GM20000 (cell line): Measurements from ENCODE around the gene DICER1.
A peak's percentile ranks its signal among the peaks of the same experiment; 100 is the strongest.
"Not testable (repeated sequence)": the region's sequence is repeated elsewhere in the genome, so short reads cannot be mapped to it uniquely, and the experiment has no call there.

ENCODE experiments used
- DNase-seq: peaks from one replicate; pipeline ENCODE4 v3.0.0; 2012; ENCODE audit warnings: low spot score
- TF ChIP-seq, protein P1 (sequence below): IDR thresholded peaks from 2 replicates; pipeline ENCODE4 v1.5.1; 2012; ENCODE audit warnings: mild to moderate bottlenecking, control low read depth; ENCODE audit errors: extremely low read depth, missing control alignments

DICER1 gene

GRCh38 chr14:95183532-95184412, 26.4 kb upstream of the DICER1 start:
- DNase-seq = peak; percentile 40
- TF ChIP-seq, protein P1, sequence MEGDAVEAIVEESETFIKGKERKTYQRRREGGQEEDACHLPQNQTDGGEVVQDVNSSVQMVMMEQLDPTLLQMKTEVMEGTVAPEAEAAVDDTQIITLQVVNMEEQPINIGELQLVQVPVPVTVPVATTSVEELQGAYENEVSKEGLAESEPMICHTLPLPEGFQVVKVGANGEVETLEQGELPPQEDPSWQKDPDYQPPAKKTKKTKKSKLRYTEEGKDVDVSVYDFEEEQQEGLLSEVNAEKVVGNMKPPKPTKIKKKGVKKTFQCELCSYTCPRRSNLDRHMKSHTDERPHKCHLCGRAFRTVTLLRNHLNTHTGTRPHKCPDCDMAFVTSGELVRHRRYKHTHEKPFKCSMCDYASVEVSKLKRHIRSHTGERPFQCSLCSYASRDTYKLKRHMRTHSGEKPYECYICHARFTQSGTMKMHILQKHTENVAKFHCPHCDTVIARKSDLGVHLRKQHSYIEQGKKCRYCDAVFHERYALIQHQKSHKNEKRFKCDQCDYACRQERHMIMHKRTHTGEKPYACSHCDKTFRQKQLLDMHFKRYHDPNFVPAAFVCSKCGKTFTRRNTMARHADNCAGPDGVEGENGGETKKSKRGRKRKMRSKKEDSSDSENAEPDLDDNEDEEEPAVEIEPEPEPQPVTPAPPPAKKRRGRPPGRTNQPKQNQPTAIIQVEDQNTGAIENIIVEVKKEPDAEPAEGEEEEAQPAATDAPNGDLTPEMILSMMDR = no peak

GRCh38 chr14:95183082-95183481, 25.8 kb upstream of the DICER1 start:
- TF ChIP-seq, protein P1 = no peak
- DNase-seq = no peak

- TF ChIP-seq, protein P1 = no peak
- DNase-seq = no peak
Observed at GRCh38 chr14:95182379-95182778, 25.1 kb upstream of the DICER1 start.

DNA sequence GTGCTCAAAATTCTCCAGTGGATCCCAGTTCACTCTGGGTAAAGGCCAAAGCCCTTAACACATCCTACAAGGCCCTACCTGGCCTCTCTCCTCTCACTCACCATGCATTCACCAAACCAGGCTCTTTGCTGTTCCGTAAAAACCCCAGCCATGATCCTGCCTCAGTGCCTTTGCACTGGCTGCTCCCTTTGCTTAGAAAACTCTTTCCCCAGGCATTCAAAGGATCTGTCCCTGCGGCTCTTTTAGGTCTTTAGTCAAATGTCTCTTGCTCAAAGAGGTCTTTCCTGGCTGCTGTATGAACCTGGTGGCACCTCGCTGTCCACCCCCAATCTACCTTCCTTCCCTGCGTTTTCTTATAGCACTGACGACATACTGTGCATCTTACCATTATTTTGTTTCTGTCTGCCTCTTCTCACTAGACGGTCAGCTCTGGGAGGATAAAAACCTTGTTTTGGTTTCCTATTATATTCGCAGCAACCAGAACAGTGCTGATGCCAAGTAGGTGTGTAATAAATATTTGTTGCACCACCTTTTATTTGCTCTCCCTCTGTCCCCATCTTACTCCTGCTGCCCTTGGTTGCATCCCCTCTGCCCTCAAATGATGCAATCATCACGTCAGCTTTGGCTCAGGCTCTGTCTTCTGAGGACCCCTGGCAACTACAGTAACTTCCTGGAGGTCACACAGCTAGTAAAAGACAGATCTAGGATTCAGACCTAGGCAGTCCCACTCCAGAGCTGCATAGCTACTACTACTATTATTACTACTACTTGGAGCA, 23.8 kb upstream of the DICER1 start:
- DNase-seq = no peak
- TF ChIP-seq, protein P1 = no peak

DNA sequence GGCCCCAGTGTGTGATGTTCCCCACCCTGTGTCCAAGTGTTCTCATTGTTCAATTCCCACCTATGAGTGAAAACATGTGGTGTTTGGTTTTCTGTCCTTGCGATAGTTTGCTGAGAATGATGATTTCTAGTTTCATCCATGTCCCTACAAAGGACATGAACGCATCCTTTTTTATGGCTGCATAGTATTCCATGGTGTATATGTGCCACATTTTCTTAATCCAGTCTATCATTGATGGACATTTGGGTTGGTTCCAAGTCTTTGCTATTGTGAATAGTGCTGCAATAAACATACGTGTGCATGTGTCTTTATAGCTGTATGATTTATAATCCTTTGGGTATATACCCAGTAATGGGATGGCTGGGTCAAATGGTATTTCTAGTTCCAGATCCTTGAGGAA, 18.3 kb upstream of the DICER1 start:
- DNase-seq = not testable (repeated sequence)

GRCh38 chr14:95174184-95174792, 17.0 kb upstream of the DICER1 start:
- no peak for DNase-seq
- TF ChIP-seq, protein P1 = no peak

DNA sequence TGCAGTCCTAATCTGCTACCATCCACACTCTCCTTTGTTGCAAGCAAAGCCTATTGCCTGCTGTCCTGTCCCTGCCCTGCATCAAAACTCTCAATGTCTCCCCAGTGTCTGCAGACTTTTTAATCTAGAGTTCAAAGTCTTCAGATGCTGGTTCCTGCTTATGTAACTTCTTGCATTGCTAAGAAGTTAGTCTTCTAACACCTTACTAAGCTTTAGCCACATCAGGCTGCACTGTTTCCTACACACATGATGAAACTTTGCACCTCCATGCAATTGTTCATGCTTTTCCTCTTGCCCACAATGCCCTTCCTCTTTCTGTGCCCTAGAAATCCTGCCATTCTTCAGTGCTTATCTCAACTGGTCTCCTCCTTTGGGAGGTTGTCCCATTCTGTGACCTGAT, 16.2 kb upstream of the DICER1 start:
- TF ChIP-seq, protein P1 = no peak
- no peak for DNase-seq
